Right hindlimb (tissue), 1 donor: ENCODE results near the gene CBFA2T3.

ENCODE experiments used
- DNase-seq: peaks from one replicate; pipeline ENCODE4 v3.0.0-alpha.2; 2018

CBFA2T3 gene

GRCh38 chr16:88995194-88995593, 18.2 kb upstream of the CBFA2T3 start:
- DNase-seq = no peak

DNA sequence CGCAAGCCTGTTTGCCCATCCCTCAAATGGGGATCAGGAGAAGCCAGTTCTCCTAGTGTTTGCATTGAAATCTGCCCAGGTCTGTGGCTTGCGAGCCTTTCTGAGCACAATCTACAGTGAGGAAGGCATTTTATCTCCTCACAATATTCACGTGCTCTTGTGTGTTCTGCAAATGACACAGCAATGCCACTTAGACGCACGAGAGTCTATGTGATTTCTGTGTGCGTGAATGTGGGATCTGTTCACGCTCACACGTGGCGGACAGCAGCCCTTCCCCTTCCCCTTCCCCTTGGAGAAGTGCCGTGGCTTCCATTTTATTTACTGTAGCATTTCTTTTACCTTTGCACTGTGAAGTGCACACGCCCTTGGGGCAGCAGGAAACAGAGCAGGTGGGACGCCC, 17.7 kb upstream of the CBFA2T3 start:
- no peak for DNase-seq

DNA sequence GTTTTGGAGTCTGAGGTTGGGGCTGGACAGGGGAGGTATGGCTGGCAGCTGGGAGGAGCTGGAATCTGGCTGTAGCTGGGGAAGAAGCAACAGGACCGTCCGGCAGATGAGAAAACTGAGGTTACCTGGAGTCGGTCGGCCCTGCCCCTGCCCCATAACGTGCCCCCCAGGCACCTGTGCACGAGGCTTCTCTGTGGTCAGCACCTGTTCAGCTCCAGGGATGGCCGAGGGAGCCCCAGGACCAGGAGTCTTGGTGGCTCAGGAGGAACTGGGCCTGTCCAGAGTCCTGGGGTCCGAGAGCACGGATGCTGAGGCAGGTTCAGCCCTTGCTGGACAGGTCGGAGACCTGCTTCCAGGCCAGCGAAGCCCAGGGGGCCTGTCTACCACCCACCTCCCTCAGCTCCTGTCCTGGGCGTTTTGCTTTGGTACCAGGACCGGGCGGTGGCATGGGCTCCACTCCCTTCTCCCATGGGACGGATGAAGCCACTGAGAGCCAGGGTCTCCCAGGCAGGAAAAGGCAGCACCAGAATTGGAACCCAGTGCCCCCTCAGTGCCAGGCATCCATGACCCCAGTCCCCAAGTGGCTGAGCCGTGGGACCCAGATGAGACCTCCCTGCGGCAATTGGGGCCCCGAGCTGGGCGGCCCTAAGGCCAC, 17.1 kb upstream of the CBFA2T3 start:
- no peak for DNase-seq

DNA sequence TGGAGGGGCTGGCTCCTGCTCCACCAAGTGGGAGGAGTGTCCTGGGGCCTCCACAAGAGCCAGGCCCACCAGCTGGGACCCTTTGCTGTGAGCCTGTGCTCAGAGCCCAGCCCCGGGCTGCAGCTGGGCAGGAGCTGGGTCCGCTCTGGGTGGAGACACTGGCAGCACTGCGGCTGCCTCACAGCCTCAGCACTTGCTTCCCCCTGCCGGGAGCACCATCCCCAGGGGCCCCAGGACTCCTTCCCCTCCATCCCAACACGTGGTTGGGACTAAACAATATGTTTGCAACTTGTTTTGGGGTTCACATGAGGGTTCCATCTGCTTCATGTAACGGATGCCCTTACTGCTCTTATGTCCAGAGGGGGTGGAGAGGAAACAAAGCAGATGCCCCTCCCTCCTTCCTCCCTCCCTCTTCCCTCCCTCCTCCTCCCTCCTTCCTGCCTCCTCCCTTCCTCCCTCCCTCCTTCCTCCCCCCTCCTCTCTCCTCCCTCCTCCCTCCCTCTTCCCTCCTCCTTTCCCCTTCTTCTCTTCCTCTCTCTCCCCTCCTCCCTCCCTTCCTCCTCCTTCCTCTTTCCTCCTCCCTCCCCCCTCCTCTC, 16.3 kb upstream of the CBFA2T3 start:
- no peak for DNase-seq

DNA sequence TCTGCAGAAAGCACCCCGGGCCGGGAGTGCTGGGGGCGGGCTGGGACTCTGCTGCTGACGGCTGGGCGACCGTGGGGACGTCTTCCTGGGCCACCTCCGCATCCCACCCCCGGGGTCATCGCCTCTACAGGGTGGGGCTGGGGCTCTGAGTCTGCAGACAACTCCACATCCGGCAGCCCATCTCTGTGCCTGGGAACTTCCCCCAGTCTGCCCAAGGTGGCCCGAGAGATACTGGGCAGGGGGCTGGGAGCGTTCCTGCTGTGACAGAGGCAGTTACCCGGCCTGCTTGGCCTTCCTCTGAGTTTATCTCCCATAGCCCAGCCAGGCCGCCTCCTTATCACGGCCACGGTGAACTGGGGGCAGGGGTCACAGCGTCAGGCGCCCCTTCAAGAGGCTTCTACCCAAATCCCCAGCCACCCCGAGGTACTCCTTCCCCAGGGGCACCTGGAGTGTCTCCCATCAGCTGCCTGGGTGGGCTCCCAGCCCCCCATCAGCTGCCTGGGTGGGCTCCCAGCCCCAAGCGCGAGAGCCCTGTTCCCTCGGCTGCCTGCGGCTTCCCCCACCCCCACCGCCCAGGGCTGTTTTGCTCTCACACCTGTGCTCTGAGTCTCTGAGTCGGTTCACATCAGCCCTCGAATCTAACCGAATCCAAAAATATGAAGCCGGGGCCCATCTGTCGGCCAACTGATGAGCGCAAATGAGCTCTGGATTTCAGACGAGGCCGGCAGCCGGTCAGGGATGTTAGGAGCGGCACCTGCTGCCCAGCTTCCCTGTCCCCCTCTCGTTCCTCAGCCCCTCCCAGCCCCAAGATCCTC, 15.6 kb upstream of the CBFA2T3 start:
- DNase-seq = peak; percentile 81

DNA sequence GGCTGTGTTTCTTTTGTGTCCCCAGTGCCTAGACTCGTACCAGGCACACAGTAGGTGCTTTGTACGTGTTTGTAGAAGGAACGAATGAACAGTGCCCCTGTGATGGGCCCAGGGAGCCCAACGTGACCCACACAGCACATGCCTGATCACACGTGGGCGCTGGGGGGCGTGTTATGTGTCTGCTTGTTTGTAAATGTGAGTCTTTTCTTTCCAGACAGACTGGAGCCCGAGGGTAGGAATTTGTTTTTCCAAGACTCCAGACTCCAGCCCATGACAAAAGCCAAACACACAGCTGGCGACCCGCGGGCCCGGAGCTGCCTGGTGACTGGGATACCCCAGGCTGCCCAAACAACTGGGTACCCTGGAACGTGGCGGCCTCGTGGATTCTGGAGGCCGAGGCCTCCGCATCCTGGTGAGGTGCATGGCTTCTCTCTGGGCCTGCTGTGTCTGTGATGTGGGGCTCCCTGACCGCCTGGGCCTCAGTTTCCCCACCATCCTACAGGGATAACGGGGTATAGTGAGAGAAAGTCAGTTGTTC, 14.9 kb upstream of the CBFA2T3 start:
- no peak for DNase-seq

DNA sequence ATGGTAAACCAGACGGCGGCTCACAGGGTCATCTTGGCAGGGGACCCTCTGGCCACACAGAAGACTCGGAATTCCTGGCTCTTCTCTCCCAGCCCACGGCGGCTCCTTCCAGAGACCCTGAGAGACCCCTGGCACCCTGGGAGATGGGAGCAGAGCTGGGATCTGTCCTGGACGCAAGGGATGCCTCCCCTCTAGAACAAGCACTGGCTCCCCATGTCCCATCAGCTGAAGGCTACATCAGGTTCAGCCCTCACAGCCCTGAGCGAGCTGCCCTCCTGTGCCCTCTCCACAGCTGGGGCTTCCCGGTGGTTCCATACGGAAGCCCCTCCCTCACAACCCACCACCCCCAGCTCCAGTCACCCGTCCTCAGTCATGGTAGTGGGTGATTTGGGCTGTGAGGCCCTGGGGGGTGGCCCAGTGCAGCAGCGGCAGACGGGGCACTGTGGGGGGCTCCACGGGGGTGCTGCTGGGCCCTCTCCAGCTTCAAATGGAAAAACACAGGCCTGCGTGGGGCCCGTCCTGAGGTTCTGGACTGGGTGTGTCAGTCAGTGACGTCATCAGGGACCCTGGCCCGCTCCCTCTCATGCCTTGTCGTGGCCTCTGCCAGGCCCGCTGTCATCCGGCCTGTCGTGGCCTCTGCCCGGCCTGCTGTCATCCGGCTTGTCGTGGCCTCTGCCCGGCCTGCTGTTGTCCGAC, 13.0 kb upstream of the CBFA2T3 start:
- no peak for DNase-seq

GRCh38 chr16:88988980-88989811, 12.2 kb upstream of the CBFA2T3 start:
- peak; percentile 47 for DNase-seq

DNA sequence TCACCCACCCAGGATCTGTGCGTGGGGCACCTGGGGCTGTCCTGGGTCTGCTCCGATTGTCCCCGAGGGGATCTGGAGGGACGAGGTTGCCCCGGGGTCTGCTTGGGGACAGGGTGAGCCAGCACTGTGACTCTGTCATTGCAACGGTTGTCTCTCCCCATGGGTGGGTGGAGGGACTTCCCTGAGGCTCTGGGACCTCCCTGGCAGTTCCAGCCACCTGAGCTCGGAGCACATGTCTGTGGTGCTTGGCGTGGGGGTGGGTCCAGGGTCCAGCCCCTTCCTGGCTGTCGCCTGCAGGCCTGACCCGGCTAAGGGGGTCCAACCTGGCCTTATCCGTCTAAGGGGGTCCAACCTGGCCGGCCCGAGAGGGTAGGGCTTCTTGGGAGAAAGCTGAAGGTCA, 8.5 kb upstream of the CBFA2T3 start:
- DNase-seq = no peak

DNA sequence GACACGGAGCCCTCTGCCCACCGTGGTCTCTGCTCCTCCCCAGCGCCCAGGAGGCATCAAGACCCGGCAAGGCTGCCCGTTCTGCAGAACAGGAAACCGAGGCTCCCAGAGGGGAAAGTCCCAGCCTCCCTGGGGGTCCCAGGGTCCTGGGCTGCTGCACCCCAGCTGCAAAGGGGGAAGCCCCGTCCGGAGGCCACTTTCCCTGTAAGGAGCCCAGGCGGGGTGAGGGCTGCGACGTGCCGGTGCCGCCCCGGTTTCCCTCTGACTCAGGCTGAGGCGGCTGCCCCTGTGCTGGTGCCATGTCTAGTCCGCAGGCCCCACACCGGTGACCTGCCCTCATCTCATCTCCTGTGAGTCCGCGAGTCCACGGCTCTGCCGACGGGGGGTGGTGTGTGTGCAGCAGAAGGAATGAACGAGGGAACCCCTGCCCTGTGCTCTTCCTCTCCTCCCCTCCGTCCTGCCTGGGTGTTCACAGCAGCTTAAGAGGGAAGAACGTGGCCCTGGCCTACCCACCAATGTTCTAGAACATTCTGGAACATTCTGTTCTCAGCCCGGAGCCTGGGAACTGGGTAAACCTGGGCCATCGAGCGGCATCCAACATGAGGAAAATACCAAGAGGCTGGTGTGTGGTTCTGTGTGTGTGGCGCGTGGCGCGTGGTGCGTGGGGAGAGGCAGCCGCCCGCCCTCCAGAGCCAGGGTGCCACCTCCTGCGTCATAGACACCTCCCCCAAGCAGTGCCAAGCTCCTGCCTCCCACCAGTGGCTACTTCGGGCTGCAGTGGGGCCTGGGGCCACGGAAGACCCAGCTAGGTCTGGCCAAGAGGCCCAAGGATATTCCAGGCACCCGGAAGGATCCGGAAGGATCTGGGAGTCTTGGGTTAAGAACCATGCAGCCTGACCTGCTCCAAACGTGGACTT, 7.0 kb upstream of the CBFA2T3 start:
- no peak for DNase-seq

DNA sequence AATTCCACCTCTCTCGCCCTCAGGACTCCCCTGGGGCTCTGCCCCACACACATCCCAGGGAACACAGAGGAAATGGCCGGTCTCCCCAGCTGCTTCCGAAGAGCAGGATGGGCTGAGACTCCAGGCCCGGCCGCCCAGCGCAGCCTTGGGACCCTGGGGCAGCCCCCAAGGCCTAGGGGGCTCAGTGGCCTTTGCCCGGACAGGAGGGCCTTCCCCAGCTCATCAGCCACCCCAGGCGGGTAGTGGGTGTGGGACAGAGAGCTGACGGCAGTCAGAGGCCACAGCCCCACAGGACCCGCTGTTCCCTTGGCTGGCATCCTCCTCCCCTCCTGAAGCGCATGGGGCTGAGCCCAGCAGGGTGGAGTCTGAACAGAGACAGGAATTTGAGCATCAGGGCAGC, 6.2 kb upstream of the CBFA2T3 start:
- no peak for DNase-seq

- no peak for DNase-seq
These were observed 5.5 kb upstream of the CBFA2T3 start for GRCh38 chr16:88982286-88983084.

GRCh38 chr16:88979353-88980015, 2.5 kb upstream of the CBFA2T3 start:
- DNase-seq = no peak

- DNase-seq = no peak
These were observed 1.8 kb upstream of the CBFA2T3 start for GRCh38 chr16:88978608-88979346.

- no peak for DNase-seq
These were observed 1.0 kb upstream of the CBFA2T3 start for GRCh38 chr16:88977812-88978607.

DNA sequence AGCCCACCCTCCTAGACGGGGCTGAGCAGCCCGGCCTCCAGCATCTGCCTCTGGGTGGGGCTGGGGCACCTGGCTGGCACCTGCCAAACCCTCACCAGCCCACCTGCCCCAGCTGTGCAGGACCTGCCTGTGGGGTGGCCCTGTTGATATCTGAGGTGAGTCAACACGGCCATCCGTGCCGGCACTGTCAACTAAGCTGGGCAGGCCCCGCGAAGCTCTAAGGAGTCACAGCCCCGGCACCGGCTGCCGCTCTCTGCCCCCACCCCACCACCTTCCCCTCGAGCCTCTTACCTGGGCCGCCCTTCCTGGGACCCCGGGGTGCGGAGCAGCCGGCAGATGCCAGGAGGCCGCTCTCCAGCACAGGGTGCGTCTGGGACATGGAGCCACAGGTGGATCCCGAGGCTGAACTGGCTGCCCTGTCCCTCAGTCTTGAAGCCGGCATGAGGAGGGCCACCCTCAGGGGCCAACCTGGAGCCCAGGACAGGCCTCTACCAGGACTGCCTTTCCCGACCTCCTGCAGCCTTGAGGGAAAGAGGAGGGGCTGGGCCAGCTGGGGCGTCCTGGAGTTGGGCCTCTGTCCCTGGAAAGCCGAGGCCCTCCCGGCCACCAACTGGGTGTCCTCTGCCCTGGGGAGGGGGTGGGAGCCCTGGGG, 515 bp downstream of the CBFA2T3 start:
- no peak for DNase-seq

DNA sequence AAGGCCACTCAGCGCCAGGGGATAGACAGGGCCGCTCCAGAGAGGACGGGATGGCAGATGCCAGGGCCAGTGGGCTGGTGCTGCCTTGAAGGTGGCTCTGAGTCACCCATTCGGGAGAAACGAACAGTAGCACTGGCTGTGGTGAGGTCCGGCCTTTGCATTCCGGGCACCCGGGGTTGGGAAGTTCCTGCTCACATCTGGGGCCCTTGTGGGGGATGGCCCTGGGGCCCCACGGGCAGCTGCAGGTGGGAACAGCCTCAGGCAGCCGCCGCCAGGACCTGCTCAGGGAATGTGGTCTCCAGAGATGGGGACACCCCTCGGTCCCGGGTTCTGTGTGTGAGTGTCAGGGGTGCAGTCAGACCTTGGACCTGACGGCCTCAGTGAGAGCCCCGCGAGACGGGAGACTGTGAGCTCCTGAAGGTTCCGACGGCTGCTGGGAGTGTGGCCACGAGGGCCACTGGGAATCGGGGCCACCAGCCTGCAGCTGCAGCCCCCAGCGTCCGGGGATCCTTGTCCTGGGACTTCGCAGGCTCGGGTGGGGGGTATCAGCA, 1.4 kb downstream of the CBFA2T3 start:
- no peak for DNase-seq
